ENCODE data around the gene FAM110A.

DNA sequence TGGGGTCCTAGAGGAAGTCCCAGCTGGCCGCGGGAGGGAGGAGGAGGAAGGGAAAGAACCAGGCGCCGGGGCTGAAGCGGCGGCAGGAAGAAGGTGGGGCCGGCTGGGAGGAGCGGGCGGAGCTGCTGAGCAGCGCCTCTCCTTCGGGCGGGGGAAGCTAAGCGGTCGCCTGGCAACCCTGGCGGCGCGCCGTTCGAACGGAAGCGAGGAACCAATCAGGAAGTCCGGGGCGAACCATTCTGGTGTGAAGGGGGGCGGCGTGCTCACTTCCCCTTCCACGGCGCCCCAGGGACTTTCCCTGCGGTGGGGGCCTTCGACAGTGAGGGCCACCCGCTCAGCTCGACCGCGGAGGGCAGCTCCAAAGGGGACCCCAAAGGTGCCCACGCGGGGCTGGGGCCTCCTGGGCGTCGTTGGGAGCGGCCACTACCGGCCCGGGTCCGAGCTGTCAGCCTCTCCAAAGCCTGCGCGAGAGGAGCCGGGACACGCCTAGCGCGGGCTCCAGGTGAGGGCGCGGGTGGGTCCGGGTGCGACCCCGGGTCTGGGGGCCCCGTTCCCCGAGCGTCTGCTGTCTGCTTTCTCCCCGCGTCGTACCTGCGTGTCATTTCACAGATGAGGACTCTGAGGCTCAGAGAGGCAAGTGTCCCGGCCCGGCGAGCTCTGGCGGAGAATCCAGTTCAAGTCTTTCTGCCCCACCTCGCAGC lies at the start of gene FAM110A:
- TF ChIP-seq, protein P1, sequence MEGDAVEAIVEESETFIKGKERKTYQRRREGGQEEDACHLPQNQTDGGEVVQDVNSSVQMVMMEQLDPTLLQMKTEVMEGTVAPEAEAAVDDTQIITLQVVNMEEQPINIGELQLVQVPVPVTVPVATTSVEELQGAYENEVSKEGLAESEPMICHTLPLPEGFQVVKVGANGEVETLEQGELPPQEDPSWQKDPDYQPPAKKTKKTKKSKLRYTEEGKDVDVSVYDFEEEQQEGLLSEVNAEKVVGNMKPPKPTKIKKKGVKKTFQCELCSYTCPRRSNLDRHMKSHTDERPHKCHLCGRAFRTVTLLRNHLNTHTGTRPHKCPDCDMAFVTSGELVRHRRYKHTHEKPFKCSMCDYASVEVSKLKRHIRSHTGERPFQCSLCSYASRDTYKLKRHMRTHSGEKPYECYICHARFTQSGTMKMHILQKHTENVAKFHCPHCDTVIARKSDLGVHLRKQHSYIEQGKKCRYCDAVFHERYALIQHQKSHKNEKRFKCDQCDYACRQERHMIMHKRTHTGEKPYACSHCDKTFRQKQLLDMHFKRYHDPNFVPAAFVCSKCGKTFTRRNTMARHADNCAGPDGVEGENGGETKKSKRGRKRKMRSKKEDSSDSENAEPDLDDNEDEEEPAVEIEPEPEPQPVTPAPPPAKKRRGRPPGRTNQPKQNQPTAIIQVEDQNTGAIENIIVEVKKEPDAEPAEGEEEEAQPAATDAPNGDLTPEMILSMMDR (IDR thresholded peaks at IDR 0.05; ENCODE audit: control extremely low read depth in 1 of 3, insufficient read depth in 1 of 3, low read depth in 1 of 3, low read length in 3 of 3) = no peak
- TF ChIP-seq POLR2AphosphoS5 (IDR thresholded peaks at IDR 0.05; ENCODE audit: low read depth, low read length) (no peak), RNF2 (IDR thresholded peaks at IDR 0.05; ENCODE audit: borderline replicate concordance, low read depth, low read length, missing control alignments, poor library complexity, severe bottlenecking) (no peak), ZNF274 (IDR thresholded peaks at IDR 0.05; ENCODE audit: borderline replicate concordance, extremely low read depth, low read length) (no peak), EP300 (IDR thresholded peaks at IDR 0.05; ENCODE audit: borderline replicate concordance in 1 of 2, low read depth in 2 of 2, low read length in 2 of 2) (peak in 1 of 2 experiments; percentile 96; a peak in 2 of 3 replicates), POLR2A (IDR thresholded peaks at IDR 0.05; ENCODE audit: control extremely low read depth in 1 of 2, low read depth in 2 of 2, low read length in 2 of 2) (no peak), TEAD4 (IDR thresholded peaks at IDR 0.05; ENCODE audit: low read depth, low read length) (no peak), CEBPB (IDR thresholded peaks at IDR 0.05; ENCODE audit: low read depth, low read length) (no peak), EZH2 (IDR thresholded peaks at IDR 0.05; ENCODE audit: low read depth, low read length, severe bottlenecking) (no peak), CBX8 (IDR thresholded peaks at IDR 0.05; ENCODE audit: borderline replicate concordance, low read depth, low read length) (no peak), CREB1 (IDR thresholded peaks at IDR 0.05) (0 out of 2 replicates have a peak, but pooled peaks have one; percentile 13)
- TF ChIP-seq, protein P2, sequence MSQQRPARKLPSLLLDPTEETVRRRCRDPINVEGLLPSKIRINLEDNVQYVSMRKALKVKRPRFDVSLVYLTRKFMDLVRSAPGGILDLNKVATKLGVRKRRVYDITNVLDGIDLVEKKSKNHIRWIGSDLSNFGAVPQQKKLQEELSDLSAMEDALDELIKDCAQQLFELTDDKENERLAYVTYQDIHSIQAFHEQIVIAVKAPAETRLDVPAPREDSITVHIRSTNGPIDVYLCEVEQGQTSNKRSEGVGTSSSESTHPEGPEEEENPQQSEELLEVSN (IDR thresholded peaks at IDR 0.05) = peak; percentile 10; the same call in 1 of the 2 replicates
